ENCODE results near the gene CRYGN.

The CRYGN gene

DNA sequence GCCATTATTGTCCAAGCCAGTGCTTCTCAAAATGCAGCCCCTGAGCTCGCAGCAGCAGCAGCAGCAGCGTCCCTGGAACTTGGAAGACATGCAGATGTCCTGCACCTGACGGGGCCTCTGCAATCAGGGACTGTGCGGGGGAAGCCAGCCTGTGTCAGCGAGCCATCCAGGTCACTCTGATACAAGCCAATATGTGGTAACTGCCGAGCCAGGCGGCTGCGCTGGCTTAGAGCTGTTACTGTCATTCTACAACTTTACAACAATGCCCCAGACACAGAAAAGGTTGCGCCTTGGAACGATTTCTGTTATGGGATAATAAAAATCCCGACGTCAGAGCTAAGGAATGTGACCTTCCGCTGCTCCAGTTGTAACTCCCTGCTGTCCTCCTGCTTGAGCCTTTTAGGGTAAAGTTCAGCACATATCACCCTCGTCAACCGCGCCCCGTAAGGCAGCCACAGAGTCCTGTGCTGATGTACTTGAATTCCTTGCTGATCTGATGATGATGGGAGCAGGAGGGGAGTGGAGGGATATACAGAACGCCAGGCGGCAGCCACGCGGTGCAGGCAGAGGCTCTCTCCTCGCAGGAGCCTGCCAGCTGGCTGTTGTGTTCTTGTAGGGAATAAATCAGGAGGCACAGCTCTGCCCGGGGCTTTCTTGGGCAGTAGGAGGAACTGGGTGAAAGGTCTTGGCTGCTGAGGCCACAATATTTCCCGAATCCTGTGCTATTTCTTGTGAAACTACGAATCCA lies 20.0 kb upstream of the CRYGN start:
- DNase-seq, result no peak

DNA sequence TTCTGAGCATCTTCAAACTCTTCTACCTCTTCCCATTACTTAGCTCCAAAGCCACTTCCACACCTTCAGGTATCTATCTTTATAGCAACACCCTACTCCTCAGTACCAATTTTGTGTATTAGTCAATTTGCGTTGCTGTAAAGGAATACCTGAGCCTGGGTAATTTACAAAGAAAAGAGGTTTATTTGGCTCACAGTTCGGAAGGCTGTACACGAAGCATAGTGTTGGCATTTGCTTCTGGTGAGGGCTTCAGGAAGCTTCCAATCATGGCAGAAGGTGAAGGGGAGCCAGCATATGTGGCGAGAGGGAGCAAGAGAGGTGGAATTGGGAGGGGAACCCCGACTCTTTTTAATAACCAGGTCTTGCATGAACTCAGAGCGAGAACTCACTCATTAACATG lies 17.6 kb upstream of the CRYGN start:
- DNase-seq, result no peak

DNA sequence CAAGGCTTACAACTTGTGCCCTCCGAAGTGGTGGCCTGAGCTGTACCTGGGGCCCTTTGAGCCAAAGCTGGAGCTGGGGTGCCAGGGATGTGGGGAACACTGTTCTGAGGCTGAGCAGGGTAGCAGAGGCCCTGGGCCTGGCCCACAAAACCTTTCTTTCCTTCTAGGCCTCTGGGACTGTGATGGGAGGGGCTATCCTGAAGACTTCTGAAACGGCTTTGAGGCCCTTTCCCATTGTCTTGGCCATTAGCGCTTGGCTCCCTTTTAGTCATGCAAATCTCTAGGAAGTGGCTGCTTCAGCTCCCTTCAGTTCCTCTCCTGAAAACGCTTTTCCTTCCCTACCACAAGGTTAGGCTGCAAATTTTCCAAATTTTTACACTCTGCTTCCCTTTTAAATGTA lies 16.8 kb upstream of the CRYGN start:
- DNase-seq, result no peak

DNA sequence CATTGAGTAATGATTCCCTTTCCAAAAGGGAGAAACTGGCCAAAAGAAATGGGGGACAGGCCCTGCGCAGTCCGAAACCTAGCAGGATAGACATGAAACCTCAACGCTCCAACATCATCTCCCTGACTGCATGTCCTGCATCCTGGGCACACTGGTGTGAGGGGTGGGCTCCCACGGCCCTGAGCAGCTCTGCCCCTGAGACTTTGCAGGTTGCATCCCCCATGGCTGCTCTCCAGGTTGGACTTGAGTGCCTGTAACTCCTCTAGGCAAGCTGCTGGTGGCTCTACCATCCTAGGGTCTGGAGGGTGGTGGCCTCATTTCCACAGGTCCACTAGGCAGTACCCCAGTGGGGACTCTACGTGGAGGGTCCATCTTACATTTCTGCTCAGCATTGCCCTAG lies 16.3 kb upstream of the CRYGN start:
- no peak for DNase-seq

DNA sequence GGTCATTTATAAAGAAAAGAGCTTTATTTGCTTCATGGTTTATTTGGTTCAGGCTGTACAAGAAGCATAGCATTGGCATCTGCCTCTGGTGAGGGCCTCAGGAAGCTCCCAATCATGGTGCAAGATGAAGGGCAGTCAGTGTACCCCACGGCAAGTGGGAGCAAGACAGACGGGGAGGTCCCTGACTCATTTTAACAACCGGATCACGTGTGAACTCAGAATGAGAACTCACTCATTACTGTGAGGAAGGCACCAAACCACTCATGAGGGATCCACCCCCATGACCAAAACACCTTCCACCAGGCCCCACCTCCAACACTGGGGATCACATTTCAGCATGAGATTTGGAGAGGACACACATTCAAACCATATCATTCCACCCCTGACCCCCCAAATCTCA lies 15.7 kb upstream of the CRYGN start:
- no peak for DNase-seq

DNA sequence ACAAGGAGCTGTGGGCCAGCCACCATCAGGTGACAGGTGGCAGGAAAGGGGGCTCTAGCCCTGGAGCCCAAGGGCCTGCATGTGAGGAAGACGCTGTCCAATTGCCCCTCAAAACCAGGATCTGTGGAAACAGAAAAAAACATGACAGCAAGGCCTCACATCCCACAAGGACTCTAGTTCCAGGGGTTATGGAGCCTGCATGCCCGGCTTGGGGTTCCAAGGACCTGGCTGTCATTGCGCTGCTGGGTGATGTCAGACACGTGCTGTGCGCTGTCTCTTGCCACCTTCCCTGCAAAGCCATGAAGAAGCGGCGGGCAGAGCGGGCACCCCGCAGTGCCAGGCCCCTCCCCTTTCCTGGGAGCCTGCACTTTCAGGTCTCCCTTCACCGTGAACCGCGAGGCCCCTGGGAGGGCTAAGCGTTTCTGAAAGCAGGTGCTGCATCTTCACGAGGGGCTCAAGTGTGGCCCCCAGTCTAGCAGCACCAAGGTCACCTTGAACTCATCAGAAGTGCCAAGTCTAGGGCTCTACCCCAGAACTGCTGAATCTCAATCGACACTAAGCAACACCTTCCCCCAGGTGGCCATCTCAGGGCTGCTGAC lies 15.1 kb upstream of the CRYGN start:
- no peak for DNase-seq

DNA sequence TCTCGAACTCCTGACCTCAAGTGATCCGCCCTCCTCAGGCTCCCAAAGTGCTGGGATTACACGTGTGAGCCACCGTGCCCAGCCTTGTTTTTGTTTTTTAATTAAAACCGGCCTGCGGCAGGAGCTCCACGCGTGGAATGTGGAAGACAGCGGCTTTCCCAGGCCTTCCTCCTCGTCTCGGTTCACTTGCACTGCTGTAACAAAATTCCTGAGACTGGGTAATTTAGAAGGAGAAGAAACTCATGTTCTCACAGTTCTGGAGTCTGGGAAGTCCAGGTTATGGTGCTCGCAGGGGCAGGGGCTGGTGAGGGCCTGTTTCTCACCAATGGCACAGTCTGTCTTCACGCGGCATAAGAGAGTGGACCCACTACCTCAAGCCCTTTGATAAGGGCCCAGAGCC lies 14.4 kb upstream of the CRYGN start:
- no peak for DNase-seq

DNA sequence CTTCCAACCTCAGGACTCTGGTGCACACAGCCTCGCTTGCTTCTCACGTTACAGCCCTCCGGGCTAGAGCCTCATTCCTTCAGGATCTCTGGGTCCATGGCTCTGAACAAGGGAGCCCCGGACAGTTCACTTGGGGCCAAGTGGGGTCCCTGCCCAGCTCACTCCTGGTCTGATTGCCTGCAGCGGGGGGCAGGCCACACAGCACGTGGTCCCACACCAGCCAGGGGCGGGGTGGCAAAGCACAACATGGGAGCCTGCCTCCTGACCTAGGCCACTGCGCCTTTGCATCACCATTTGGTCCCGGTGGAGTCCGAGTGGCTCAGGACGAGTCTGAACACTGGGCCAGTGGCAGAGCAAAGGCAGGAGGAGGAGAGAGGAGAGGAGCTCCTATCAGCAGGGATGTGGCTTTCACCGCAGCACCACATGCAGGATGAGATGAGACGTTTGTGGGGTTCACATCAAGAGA lies 13.4 kb upstream of the CRYGN start:
- no peak for DNase-seq

DNA sequence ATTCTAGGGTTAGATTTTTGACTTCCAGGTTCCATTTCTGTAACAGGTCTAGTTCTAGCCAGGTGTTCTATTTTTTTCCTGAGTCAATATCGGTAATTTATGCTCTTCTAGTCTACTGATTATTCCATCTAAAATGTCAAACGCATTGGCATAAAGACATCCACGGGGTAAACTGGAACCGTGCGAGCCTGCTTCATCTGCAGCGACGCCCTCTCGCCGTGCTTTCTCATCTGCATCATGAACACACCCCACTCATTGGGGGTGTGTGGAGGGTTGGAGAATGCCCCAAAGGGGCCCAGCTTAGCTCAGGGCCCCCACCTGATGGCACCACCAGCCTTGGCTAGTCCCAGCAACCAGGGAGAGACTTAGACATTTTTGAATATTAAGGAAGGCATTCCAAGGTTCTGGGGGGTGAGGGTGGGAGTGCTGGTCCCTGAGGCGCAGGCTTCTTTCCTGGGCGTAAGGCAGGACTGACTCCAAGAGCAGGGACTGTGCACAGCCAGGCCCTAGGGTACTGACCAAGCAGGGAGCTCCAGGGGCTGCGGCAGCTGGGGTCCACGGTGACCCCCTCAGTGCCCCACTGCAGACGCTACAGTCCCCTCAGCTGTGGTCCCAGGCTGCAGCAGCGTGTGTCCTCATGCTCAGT lies 12.9 kb upstream of the CRYGN start:
- DNase-seq, result no peak

DNA sequence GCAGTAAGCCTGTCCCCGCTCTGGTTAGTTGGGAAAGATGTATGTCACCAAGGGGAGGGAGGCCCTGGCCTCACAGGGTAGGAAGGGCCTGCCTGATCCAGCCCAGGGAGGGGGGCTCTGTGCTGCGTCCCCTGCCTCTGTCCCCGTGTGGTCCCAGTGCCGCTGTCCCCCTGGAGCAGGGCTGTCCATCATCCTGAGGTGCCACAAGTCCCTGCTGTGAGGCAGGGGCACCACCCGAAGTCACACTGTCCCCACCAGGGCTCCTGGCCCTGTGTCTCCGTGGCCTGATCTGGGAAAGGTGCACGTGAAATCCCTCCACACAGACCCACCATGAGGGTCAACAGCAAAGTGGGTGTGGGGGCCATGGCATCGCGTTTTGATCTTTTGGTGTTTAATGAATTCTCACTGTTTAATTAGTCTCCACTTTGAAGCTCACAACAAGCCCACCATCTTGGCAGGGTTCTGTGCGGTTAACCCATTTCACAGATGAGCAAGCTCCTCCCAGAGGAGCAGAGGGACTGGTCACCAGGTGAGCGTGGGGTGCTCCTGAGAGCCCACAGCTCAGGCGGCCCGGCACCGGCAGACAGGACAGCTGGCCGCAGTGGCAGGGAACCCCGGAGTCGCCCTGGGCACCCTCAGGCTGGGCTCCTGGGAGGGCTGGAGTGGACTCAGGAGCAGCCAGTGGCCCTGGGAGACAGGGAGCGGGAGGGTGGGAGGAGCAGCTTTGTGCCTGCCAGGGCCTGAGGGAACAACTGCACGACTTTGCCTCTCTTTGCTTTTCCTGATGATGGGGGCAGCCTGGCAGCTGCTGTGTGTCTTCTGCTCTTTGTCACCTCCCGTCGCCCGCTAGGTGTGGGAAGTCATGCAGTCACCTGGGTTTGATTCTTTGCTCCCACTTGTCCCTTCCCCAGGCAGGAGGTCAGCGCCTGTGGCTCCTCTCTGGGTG lies 12.0 kb upstream of the CRYGN start:
- DNase-seq, result no peak

DNA sequence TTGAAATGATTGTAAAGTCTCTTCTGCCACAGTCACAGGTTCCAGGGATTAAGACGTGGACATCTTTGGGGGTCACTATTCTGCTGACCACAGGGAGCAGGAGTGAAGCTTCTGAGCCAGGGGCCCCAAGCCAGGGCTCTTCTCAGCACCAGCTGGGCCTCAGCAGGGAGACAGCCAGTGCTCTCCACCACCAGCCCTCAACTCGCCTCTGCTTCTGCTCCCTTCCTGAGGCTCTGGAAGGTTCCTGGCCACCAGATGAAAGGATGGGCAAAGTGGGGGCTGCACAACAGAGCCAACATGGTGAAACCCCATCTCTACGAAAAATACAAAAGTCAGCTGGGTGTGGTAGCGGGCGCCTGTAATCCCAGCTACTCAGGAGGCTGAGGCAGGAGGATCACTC lies 11.2 kb upstream of the CRYGN start:
- no peak for DNase-seq

DNA sequence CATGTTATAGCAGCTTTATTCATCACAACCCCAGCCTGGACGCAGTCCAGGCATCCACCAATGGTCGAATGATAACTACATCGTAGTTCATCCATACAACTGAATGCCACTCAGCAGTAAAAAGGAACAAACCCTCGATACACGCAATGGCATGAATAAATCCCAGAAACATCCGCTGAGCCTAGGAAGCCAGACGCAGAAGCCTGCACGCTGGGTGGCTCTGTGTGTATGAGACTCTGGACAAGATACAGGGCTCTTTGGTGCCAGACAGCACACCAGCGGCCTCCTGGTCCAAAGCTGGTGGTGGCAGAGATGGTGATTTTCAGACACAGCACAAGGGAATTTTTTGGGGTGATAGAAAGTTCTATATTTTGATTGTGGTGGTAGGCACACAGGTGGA lies 10.0 kb upstream of the CRYGN start:
- DNase-seq, result no peak

DNA sequence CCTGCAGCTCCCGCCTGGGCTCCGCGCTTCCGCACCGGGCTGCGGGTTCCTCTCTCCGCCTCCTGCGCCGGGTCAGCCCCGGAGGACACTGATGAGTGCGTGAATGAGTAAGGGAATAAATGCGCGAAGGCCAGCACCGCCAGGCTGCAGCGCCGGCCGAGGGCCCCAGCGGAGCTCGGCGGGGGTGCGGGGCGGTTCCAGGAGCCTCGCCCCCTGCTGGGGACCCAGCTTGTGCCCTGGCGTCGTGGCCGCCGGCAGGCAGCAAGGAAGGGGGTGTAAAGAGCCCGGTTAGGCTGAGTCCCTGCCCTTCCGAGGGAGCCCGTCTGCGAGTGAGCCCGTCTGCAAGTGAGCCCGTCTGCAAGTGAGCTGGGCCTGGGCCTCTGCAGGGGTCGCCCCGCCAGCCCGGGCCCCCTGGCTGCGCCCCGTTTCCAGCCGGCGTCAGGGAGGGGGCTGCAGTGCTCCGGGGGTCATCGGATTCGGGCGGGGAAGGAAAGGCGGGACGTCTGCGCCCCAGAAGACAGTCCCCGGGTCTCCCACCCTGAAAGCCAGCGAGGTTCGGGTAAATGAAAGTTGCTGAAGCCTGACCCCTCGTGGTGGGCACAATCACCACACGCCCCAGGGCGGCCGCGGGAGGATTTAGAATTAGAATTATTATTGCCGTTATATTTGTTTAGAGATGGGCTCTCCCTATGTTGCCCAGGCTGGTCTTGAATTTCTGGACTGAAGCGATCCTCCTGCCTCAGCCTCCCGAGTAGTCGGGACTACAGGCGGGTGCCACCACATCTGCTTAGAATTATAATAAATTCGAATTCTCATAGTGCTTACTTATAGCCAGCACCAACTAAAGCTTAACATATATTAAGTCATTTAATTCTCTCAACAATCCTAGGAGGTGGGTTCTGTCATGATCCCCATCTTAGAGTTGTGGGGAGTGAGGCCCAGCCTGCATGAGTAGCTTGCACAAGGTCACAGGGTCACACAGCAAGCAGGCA lies 8.6 kb upstream of the CRYGN start:
- peak; percentile 71 for DNase-seq

DNA sequence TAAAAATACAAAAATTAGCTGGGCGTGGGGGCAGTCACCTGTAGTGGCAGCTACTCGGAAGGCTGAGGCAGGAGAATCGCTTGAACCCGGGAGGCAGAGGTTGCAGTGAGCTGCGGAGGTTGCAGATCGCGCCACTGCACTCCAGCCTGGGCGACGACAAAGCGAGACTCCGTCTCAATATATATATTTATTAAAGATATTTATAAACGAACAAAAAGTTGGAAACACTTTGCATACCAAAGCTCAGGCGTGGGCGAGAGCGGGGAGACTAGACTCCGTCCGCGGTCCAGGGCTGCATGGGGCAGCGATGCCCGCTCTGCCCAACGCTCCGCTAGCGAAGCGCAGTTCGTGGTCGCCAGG lies 7.9 kb upstream of the CRYGN start:
- DNase-seq, result no peak

DNA sequence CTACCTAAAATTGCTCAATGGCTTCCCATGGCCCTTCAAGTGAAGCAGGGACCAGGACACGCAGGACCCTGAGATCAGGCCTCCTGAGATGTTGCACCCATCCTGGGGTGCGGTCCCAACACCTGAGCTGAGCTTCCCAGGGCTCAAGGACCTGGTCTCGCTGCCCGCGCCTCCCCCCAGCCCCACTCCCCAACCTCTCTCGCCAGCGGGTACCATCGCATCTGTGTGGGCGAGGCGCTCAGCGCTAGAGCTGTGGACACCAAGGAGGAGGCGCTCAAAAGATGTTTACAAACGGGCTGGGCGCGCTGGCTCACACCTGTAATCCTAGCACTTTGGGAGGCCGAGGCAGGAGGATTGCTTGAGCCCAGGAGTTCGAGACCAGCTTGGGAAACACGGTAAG lies 7.4 kb upstream of the CRYGN start:
- DNase-seq, result no peak

DNA sequence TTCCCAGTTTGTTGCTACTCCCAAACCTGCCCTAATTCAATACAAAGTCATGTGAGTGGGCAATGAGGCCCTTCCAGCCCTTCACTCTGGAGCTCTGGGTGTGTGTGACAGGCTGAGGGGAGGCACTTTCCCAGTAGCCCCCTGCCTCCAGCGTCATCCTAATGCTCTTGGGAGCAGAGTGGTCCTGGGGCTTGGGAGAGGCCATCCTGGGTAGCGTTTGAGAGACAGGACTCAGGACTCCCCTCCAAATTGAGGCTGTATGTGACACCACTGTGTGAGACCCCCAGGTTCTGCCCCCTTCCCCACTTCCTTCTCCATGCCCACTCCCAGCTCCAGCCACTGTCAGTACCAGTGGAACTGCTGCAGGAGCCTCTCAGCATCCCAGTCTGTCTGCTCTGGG lies 6.5 kb upstream of the CRYGN start:
- no peak for DNase-seq

DNA sequence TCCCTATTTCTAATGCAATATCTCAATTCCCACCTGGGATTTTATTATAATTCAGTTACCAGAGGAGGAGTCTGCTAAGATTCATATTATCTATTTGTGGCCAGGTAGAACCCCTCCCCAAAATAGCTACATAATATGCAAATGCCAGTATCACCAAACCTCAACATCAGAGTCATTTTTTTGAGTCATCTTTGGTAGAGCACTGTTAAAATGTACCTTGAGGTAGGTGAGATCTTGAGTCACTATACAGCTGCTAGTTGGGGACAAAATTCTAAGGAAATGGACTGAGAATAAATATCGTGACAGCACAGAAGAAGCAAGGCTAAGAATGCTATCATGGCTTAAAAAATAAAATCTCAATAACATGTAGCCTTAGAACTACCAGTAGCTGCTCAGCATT lies 4.7 kb upstream of the CRYGN start:
- DNase-seq, result no peak

DNA sequence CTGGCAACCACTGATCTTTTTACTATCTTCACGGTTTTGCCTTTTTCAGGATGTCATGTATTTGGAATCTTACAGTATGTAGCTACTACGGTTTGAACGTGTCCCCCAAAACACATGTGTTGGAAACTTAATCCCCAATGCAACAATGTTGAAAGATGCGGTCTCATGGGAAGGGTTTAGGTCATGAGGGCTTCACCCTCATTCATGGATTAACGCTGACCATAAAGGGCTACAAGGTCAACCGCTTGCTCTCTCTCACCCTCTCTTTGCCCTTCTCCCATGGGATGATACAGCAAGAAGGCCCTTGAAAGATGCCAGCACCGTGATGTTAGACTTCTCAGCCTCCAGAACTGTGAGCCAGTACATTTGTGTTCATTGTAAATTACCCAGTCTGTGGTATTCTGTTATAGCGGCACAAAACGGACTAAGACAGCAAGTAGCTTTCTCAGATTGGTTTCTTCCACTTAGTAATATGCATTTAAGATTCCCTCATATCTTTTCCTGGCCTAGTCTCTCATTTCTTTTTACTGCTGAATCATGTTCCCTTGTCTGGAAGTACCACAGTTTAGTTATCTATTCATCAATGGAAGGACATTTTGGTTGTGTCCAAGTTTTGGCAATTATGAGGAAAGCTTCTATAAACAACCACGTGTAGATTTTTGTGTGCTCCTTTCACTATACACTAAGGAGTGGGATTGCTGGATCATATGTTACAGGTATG lies 3.0 kb upstream of the CRYGN start:
- no peak for DNase-seq

DNA sequence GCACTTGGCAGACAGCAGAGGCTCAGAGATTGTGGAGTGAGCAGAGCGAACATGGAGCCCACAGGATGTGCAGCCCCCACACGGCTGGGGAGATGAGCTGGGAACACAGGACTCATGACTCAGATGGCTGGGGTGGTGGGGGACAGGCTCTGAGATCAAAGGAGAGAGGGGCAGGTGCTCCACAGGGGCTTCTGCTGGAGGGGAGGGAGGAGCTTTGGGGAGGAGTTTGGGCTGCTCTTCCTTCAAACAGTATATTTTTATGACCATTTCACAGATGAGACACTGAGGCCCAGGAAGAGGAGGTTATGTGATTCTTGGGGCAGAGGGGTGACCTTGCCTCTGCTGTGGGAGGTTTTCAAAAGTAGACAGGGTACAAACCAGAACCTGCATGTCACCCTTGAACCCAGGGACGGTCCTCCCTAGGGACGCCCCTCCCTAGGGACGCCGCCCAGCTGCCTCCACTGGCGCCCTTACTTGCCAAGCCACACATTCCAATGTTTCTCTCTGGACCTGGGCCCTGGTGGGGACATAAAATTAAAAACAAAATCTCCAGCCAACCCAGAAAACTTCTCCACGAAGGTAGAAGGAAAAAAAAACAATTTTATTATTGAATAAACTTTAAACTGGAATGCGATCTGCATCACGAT lies 981 bp upstream of the CRYGN start:
- no peak for DNase-seq

DNA sequence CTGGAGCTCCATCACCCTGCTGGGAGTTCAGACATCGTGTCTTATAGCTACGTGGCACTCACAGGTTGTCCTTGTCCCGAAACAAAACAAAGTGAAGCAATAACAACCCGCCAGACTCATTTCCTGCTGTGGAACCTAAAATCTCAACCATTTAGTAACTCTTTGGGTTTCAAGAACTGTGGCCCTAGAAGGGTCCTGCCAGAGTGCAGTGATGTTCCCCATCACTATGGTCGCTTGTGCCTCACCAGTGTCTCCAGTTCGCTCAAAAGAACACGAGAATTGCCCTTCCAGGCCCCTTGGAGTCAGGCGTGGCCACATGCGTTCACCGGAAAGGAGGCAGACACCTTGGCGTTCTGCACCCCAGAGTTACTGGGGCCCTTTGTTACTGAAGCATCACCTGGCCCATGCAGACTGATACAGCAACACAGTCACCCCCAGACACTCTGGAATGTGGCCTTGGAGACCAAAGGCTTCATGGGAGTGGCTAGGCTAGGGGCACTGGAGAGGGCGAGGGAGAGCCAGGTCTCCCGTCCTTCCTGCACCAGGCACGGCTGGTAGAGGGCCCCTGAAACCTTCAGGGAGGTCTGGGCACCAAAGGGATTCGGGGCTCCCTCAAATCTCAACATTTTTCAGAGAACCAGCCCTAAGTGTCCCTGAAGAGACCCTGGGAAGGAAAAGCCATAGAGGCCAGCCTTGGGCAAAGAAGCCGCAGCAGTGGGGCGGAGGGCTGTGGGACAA lies 908 bp downstream of the CRYGN start:
- no peak for DNase-seq

Data from activated CD4-positive, alpha-beta T cell treated with anti-CD3 and anti-CD28 coated beads, Interleukin-2, amount 50 U/mL, for 16 hours (primary cell).